ENCODE data around the gene CEP164. TPM values are rescaled to one million over a fixed set of nuclear protein-coding genes. Genes with fewer than 3 reads are reported as not detected.

The CEP164 gene
- total RNA-seq, 1 experiment from 2014 or later, result 33.9 TPM

- H3F3A ChIP-seq (ENCODE audit: insufficient read depth, low read depth), result no peaks in the 10 kb centered on the region
- no peaks in the 10 kb centered on the region for H3K4me1 ChIP-seq (replicated peaks; ENCODE audit: insufficient read depth)
- POLR2A ChIA-PET (ENCODE audit: unreplicated experiment), result no interaction called here
- H3K4me3 ChIP-seq, result no peak overlapping the region
- no peaks in the 10 kb centered on the region for H3K36me3 ChIP-seq (ENCODE audit: low read depth)
- TF ChIP-seq EZH2 (IDR thresholded peaks at IDR 0.05; ENCODE audit: low read depth), result no peak
- TF ChIP-seq CTCF (conservative IDR thresholded peaks at IDR 0.05), result no peak
- H3K4me2 ChIP-seq, result no peak overlapping the region
- H3K79me2 ChIP-seq (ENCODE audit: low read depth), result no peaks in the 10 kb centered on the region
- CTCF ChIA-PET, result no interaction called here
- H4K20me1 ChIP-seq (ENCODE audit: insufficient read depth), result no peaks in the 10 kb centered on the region
- DNase-seq, result no peak
- H3K9me3 ChIP-seq (ENCODE audit: insufficient read depth, low read depth), result no peaks in the 10 kb centered on the region
- intact Hi-C loops (cut with micrococcal nuclease; ENCODE audit: unreplicated experiment), result loop anchor here (10.0 kb wide), 1 partner anchor 525 kb away; no protein-coding TSS in a partner anchor
- H3K27me3 ChIP-seq (ENCODE audit: insufficient read depth, low read depth), result peaks cover 87% of the 10 kb centered on the region
- BruUV-seq (replicated peaks), result no TSS peak
- no peaks in the 10 kb centered on the region for H3K9me2 ChIP-seq (ENCODE audit: insufficient read depth)
- H3K27ac ChIP-seq, result no peak overlapping the region
- no peak overlapping the region for H2AFZ ChIP-seq
These were observed 92.5 kb downstream of the CEP164 start for GRCh38 chr11:117420143-117420485.

DNA sequence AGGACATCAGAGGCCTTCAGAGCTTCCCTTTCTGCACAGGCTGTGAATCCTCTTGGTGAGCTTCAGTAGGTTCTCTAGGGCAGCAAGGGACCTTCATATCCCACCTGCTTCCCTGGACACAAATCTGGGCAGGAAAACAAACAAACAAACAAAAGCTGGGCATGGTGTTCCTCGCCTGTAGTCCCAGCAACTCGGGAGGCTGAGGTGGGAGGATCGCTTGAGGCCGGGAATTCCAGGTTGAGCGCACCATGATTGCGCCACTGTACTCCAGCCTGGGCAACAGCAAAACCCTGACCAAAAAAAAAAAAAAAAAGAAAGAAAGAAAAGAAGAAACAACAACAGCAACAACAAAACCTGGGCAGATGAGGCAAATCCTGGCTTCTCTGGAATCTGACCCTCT lies 92.9 kb downstream of the CEP164 start:
- Histone ChIP-seq H3F3A (ENCODE audit: insufficient read depth, low read depth) (no peaks in the 10 kb centered on the region), H3K4me1 (replicated peaks; ENCODE audit: insufficient read depth) (no peaks in the 10 kb centered on the region), H3K9me2 (ENCODE audit: insufficient read depth) (no peaks in the 10 kb centered on the region), H3K4me2 (no peak overlapping the region), H3K27ac (no peak overlapping the region), H3K79me2 (ENCODE audit: low read depth) (no peaks in the 10 kb centered on the region), H4K20me1 (ENCODE audit: insufficient read depth) (no peaks in the 10 kb centered on the region), H2AFZ (no peak overlapping the region), H3K36me3 (ENCODE audit: low read depth) (no peaks in the 10 kb centered on the region), H3K9me3 (ENCODE audit: insufficient read depth, low read depth) (no peaks in the 10 kb centered on the region), H3K4me3 (no peak overlapping the region), H3K27me3 (ENCODE audit: insufficient read depth, low read depth) (peaks cover 92% of the 10 kb centered on the region)
- BruUV-seq (replicated peaks), result no TSS peak
- ChIA-PET POLR2A (ENCODE audit: unreplicated experiment) (no interaction called here), CTCF (no interaction called here)
- no peak for DNase-seq
- intact Hi-C loops (cut with micrococcal nuclease; ENCODE audit: unreplicated experiment), result loop anchor here (10.0 kb wide), 1 partner anchor 524 kb away; no protein-coding TSS in a partner anchor
- TF ChIP-seq CTCF (conservative IDR thresholded peaks at IDR 0.05) (no peak), EZH2 (IDR thresholded peaks at IDR 0.05; ENCODE audit: low read depth) (no peak)

DNA sequence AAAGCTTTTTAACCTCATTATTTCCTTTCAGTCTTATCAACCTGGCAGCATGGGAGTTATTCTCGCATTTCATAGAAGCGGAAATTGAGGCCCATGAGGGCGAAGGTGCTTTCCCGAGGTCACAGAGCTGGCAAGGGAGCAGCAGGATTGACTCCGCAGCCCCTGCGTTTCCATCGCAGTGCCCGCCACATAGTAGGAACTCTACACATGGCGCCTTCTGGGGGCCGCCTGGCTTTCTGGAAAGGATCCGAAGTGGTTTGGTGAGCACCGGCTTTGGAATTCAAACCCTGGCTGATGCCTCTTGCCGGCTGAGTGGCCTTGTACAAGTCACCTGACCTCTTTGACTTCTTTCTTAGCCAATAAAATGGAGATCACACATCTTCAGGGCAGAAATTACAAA lies 93.4 kb downstream of the CEP164 start:
- Histone ChIP-seq H3K4me3 (no peak overlapping the region), H3K4me2 (no peak overlapping the region), H4K20me1 (ENCODE audit: insufficient read depth) (no peaks in the 10 kb centered on the region), H3K9me2 (ENCODE audit: insufficient read depth) (no peaks in the 10 kb centered on the region), H3F3A (ENCODE audit: insufficient read depth, low read depth) (no peaks in the 10 kb centered on the region), H3K79me2 (ENCODE audit: low read depth) (no peaks in the 10 kb centered on the region), H3K9me3 (ENCODE audit: insufficient read depth, low read depth) (no peaks in the 10 kb centered on the region), H2AFZ (no peak overlapping the region), H3K27ac (no peak overlapping the region), H3K36me3 (ENCODE audit: low read depth) (no peaks in the 10 kb centered on the region), H3K4me1 (replicated peaks; ENCODE audit: insufficient read depth) (no peaks in the 10 kb centered on the region), H3K27me3 (ENCODE audit: insufficient read depth, low read depth) (peaks cover 94% of the 10 kb centered on the region)
- DNase-seq, result no peak
- ChIA-PET CTCF (no interaction called here), POLR2A (ENCODE audit: unreplicated experiment) (no interaction called here)
- BruUV-seq (replicated peaks), result no TSS peak
- intact Hi-C loops (cut with micrococcal nuclease; ENCODE audit: unreplicated experiment), result loop anchor here (10.0 kb wide), 1 partner anchor 524 kb away; no protein-coding TSS in a partner anchor
- TF ChIP-seq EZH2 (IDR thresholded peaks at IDR 0.05; ENCODE audit: low read depth) (no peak), CTCF (conservative IDR thresholded peaks at IDR 0.05) (no peak)
